Stomach (tissue), 4 donors: ENCODE measurements around the gene TRAF3IP1.

Source experiments
- POLR2AphosphoS5 ChIP-seq, 3 donors: sonication (generic); formaldehyde crosslinking; IDR thresholded peaks; one replicate each; pipeline ENCODE4 v1.6.1; 2016; ENCODE audit warnings: antibody characterized with exemption in 3 of 3
- TF ChIP-seq, protein P1 (sequence below), 7 experiments: fragments of 450-650 bp in 4 of 7; fragments of 200-600 bp in 3 of 7; sonication (generic) in 3 of 7; IDR thresholded peaks; one replicate each; pipeline ENCODE4 v1.5.1; 2016 to 2019; ENCODE audit warnings: antibody characterized with exemption in 7 of 7, control low read depth in 2 of 7, mild to moderate bottlenecking in 1 of 7

DNA sequence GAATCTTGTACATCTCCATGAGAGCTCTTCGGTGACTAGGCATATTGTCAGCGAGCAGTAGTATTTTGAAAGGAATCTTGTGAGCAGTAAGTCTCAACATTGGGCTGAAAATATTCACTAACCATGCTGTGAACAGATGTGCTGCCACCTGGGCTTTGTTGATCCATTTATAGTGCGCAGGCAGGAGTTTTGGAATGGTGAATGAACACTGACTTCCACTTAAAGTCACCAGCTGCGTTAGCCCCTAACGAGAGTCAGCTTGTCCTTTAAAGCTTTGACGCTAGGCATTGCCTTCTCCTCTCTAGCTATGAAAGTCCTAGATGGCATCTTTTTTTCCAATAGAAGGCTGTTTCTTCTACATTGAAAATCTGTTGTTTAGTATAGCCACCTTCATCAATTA is 110.5 kb downstream of the TRAF3IP1 start:
- TF ChIP-seq, protein P1, sequence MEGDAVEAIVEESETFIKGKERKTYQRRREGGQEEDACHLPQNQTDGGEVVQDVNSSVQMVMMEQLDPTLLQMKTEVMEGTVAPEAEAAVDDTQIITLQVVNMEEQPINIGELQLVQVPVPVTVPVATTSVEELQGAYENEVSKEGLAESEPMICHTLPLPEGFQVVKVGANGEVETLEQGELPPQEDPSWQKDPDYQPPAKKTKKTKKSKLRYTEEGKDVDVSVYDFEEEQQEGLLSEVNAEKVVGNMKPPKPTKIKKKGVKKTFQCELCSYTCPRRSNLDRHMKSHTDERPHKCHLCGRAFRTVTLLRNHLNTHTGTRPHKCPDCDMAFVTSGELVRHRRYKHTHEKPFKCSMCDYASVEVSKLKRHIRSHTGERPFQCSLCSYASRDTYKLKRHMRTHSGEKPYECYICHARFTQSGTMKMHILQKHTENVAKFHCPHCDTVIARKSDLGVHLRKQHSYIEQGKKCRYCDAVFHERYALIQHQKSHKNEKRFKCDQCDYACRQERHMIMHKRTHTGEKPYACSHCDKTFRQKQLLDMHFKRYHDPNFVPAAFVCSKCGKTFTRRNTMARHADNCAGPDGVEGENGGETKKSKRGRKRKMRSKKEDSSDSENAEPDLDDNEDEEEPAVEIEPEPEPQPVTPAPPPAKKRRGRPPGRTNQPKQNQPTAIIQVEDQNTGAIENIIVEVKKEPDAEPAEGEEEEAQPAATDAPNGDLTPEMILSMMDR (IDR thresholded peaks at IDR 0.05): no peak
- TF ChIP-seq POLR2AphosphoS5 (IDR thresholded peaks at IDR 0.05): no peak
